Smooth muscle cell of the coronary artery (primary cell): ENCODE measurements around the gene MTF1. TPM values are rescaled to one million over a fixed set of nuclear protein-coding genes. Genes with fewer than 3 reads are reported as not detected.

Experiments
- total RNA-seq: library from RNA; depleted of rRNA; stranded (reverse); fragments of >200 nt; gene quantifications from 2 replicates; pipeline ENCODE4 v1.2.3, GENCODE V29; 2014; ENCODE audit warnings: low replicate concordance

Gene MTF1
- total RNA-seq, result 1.9 and 2.0 TPM in 2 replicates

GRCh38 chr1:37859507-37860345 is at the start of gene MTF1:
Gene MTF1, minus strand, starts transcription at chr1:37859592. Its CDS starts 1,934 bp downstream, at chr1:37857658.

GRCh38 chr1:37807555-37808368 is 51.6 kb downstream of the MTF1 start, which contains the start of the genes C1orf122 and YRDC:
Gene C1orf122, plus strand, starts transcription at chr1:37807790. Its CDS starts 615 bp downstream, at chr1:37808405.
Gene YRDC, minus strand, starts transcription at chr1:37808208. Its CDS starts 28 bp downstream, at chr1:37808180.

GRCh38 chr1:37793773-37794371 is 65.5 kb downstream of the MTF1 start, which contains the start of gene MANEAL:
Gene MANEAL, plus strand, starts transcription at chr1:37793847. Its CDS starts 336 bp downstream, at chr1:37794183.

GRCh38 chr1:37764888-37765441 is 94.4 kb downstream of the MTF1 start, which contains the start of gene EPHA10:
Gene EPHA10, minus strand, starts transcription at chr1:37765120. Its CDS starts 54 bp downstream, at chr1:37765066.

Other genes with a start within 250 kb of the MTF1 start
- under 0.01 and 0.35 TPM in 2 replicates for gene RSPO1, start 224.7 kb downstream of the MTF1 start, total RNA-seq
- gene CDCA8, start 167.1 kb downstream of the MTF1 start, total RNA-seq, result 0.23 and 1.9 TPM in 2 replicates
- gene EPHA10, start 94.5 kb downstream of the MTF1 start, total RNA-seq, result not detected in 2 replicates
- 0.35 and 0.38 TPM in 2 replicates for gene MANEAL, start 65.7 kb downstream of the MTF1 start, total RNA-seq
- gene C1orf122, start 51.8 kb downstream of the MTF1 start, total RNA-seq, result 4.7 and 27.9 TPM in 2 replicates
- 4.4 and 17.4 TPM in 2 replicates for gene YRDC, start 51.4 kb downstream of the MTF1 start, total RNA-seq
- gene INPP5B, start 87.5 kb upstream of the MTF1 start, total RNA-seq, result 23.1 and 45.3 TPM in 2 replicates
- 84.4 and 99.5 TPM in 2 replicates for gene SF3A3, start 130.4 kb upstream of the MTF1 start, total RNA-seq
- gene FHL3, start 145.9 kb upstream of the MTF1 start, total RNA-seq, result 10.9 and 26.4 TPM in 2 replicates
- 12.5 and 32.8 TPM in 2 replicates for gene UTP11, start 153.1 kb upstream of the MTF1 start, total RNA-seq
- gene POU3F1, start 187.2 kb upstream of the MTF1 start, total RNA-seq, result not detected in 2 replicates